22Rv1 (cell line): ENCODE measurements around the gene FOXD3.
A peak's percentile ranks its signal among the peaks of the same experiment; 100 is the strongest.

Experiments
- H3K27ac ChIP-seq: fragments of 450-650 bp; 2 replicates; pipeline ENCODE4 v1.5.1; 2017
- CTCF ChIP-seq: fragments of 450-650 bp; IDR thresholded peaks from 2 replicates; pipeline ENCODE4 v1.5.1; 2017; ENCODE audit warnings: mild to moderate bottlenecking
- ZFX ChIP-seq: fragments of 450-650 bp; IDR thresholded peaks from 2 replicates; pipeline ENCODE4 v1.6.1; 2017; ENCODE audit warnings: antibody characterized with exemption, borderline replicate concordance

FOXD3 gene

GRCh38 chr1:63316984-63317816, 5.2 kb upstream of the FOXD3 start:
- TF ChIP-seq ZFX (no peak), CTCF (peak; percentile 90)
- H3K27ac ChIP-seq = no peak overlapping the region

- H3K27ac ChIP-seq = no peak overlapping the region
- TF ChIP-seq CTCF = no peak
- TF ChIP-seq ZFX = no peak
Observed at GRCh38 chr1:63317817-63318152, 4.6 kb upstream of the FOXD3 start.

- no peak for TF ChIP-seq CTCF
- no peak for TF ChIP-seq ZFX
- no peak overlapping the region for H3K27ac ChIP-seq
Observed at GRCh38 chr1:63318201-63318979, 4.0 kb upstream of the FOXD3 start.

- H3K27ac ChIP-seq = no peak overlapping the region
- TF ChIP-seq ZFX (no peak), CTCF (no peak)
Observed at GRCh38 chr1:63319046-63320021, 3.0 kb upstream of the FOXD3 start.

- TF ChIP-seq ZFX = no peak
- no peak for TF ChIP-seq CTCF
- no peak overlapping the region for H3K27ac ChIP-seq
Observed at GRCh38 chr1:63320022-63320721, 2.2 kb upstream of the FOXD3 start.

- TF ChIP-seq ZFX (no peak), CTCF (no peak)
- no peak overlapping the region for H3K27ac ChIP-seq
Observed at GRCh38 chr1:63321066-63321784, 1.1 kb upstream of the FOXD3 start.
